Urinary bladder (tissue), 2 donors: Measurements from ENCODE around the gene USP5. TPM values are rescaled to one million over a fixed set of nuclear protein-coding genes. Genes with fewer than 3 reads are reported as not detected.

Source experiments
- polyA plus RNA-seq: library from polyadenylated mRNA; stranded (reverse); fragments of 200-250 nt; gene quantifications from one replicate; pipeline ENCODE4 v1.2.3, GENCODE V29; 2013
- total RNA-seq: library from RNA; depleted of rRNA; stranded (reverse); fragments of >200 nt; gene quantifications from one replicate; pipeline ENCODE4 v1.2.3, GENCODE V29; 2014
- donor health status: healthy.

USP5 gene
- total and polyA plus RNA-seq, 2 donors, result 29.0 to 60.1 TPM

Other genes with a start within 250 kb of the USP5 start
- 142 TPM for gene CHD4, start 244.8 kb upstream of the USP5 start, total RNA-seq
- 135 TPM for gene CHD4, start 244.8 kb upstream of the USP5 start, polyA plus RNA-seq
- gene LPAR5, start 216.2 kb upstream of the USP5 start, total RNA-seq, result 1.7 TPM
- 2.2 TPM for gene LPAR5, start 216.2 kb upstream of the USP5 start, polyA plus RNA-seq
- gene ACRBP, start 204.7 kb upstream of the USP5 start, total RNA-seq, result 1.1 TPM
- 1.0 TPM for gene ACRBP, start 204.7 kb upstream of the USP5 start, polyA plus RNA-seq
- 66.2 TPM for gene ING4, start 189.0 kb upstream of the USP5 start, total RNA-seq
- 66.4 TPM for gene ING4, start 189.0 kb upstream of the USP5 start, polyA plus RNA-seq
- gene ZNF384, start 162.8 kb upstream of the USP5 start, total RNA-seq, result 19.9 TPM
- gene ZNF384, start 162.8 kb upstream of the USP5 start, polyA plus RNA-seq, result 49.0 TPM
- 1.1 TPM for gene PIANP, start 151.3 kb upstream of the USP5 start, total RNA-seq
- 11.4 TPM for gene PIANP, start 151.3 kb upstream of the USP5 start, polyA plus RNA-seq
- 35.6 TPM for gene COPS7A, start 128.1 kb upstream of the USP5 start, total RNA-seq
- gene COPS7A, start 128.1 kb upstream of the USP5 start, polyA plus RNA-seq, result 88.2 TPM
- 51.0 TPM for gene MLF2, start 99.0 kb upstream of the USP5 start, total RNA-seq
- gene MLF2, start 99.0 kb upstream of the USP5 start, polyA plus RNA-seq, result 240 TPM
- gene PTMS, start 85.8 kb upstream of the USP5 start, total RNA-seq, result 62.4 TPM
- gene PTMS, start 85.8 kb upstream of the USP5 start, polyA plus RNA-seq, result 619 TPM
- gene LAG3, start 79.6 kb upstream of the USP5 start, total RNA-seq, result 0.21 TPM
- 1.6 TPM for gene LAG3, start 79.6 kb upstream of the USP5 start, polyA plus RNA-seq
- 11.5 TPM for gene CD4, start 62.6 kb upstream of the USP5 start, total RNA-seq
- 21.5 TPM for gene CD4, start 62.6 kb upstream of the USP5 start, polyA plus RNA-seq
- 6.4 TPM for gene GPR162, start 30.3 kb upstream of the USP5 start, total RNA-seq
- 18.4 TPM for gene GPR162, start 30.3 kb upstream of the USP5 start, polyA plus RNA-seq
- 40.1 TPM for gene P3H3, start 23.7 kb upstream of the USP5 start, total RNA-seq
- gene P3H3, start 23.7 kb upstream of the USP5 start, polyA plus RNA-seq, result 46.3 TPM
- gene GNB3, start 11.2 kb upstream of the USP5 start, total RNA-seq, result 2.5 TPM
- gene GNB3, start 11.2 kb upstream of the USP5 start, polyA plus RNA-seq, result 4.6 TPM
- gene CDCA3, start 864 bp upstream of the USP5 start, total RNA-seq, result 12.3 TPM
- 1.0 TPM for gene CDCA3, start 864 bp upstream of the USP5 start, polyA plus RNA-seq
- 331 TPM for gene TPI1, start 15.4 kb downstream of the USP5 start, total RNA-seq
- 708 TPM for gene TPI1, start 15.4 kb downstream of the USP5 start, polyA plus RNA-seq
- gene SPSB2, start 21.2 kb downstream of the USP5 start, total RNA-seq, result 3.2 TPM
- gene SPSB2, start 21.2 kb downstream of the USP5 start, polyA plus RNA-seq, result 12.3 TPM
- 9.2 TPM for gene LRRC23, start 52.7 kb downstream of the USP5 start, total RNA-seq
- gene LRRC23, start 52.7 kb downstream of the USP5 start, polyA plus RNA-seq, result 9.4 TPM
- gene ENO2, start 62.4 kb downstream of the USP5 start, total RNA-seq, result 9.7 TPM
- gene ENO2, start 62.4 kb downstream of the USP5 start, polyA plus RNA-seq, result 68.4 TPM
- gene ATN1, start 75.8 kb downstream of the USP5 start, total RNA-seq, result 18.2 TPM
- gene ATN1, start 75.8 kb downstream of the USP5 start, polyA plus RNA-seq, result 151 TPM
- not detected for gene RNU7-1, start 91.7 kb downstream of the USP5 start, total RNA-seq
- not detected for gene RNU7-1, start 91.7 kb downstream of the USP5 start, polyA plus RNA-seq
- gene C12orf57, start 91.9 kb downstream of the USP5 start, total RNA-seq, result 182 TPM
- 566 TPM for gene C12orf57, start 91.9 kb downstream of the USP5 start, polyA plus RNA-seq
- 6.1 TPM for gene PTPN6, start 99.2 kb downstream of the USP5 start, total RNA-seq
- 17.2 TPM for gene PTPN6, start 99.2 kb downstream of the USP5 start, polyA plus RNA-seq
- gene PHB2, start 118.5 kb downstream of the USP5 start, total RNA-seq, result 94.9 TPM
- 192 TPM for gene PHB2, start 118.5 kb downstream of the USP5 start, polyA plus RNA-seq
- 25.4 TPM for gene EMG1, start 118.8 kb downstream of the USP5 start, total RNA-seq
- gene EMG1, start 118.8 kb downstream of the USP5 start, polyA plus RNA-seq, result 25.9 TPM
- gene LPCAT3, start 166.3 kb downstream of the USP5 start, total RNA-seq, result 20.7 TPM
- 48.1 TPM for gene LPCAT3, start 166.3 kb downstream of the USP5 start, polyA plus RNA-seq
- 196 TPM for gene C1S, start 208.6 kb downstream of the USP5 start, total RNA-seq
- 918 TPM for gene C1S, start 208.6 kb downstream of the USP5 start, polyA plus RNA-seq
- gene C1R, start 240.3 kb downstream of the USP5 start, total RNA-seq, result 174 TPM
- gene C1R, start 240.3 kb downstream of the USP5 start, polyA plus RNA-seq, result 1,192 TPM